Measurements from ENCODE around the gene EEF1AKMT3. TPM values are rescaled to one million over a fixed set of nuclear protein-coding genes. Genes with fewer than 3 reads are reported as not detected.

The EEF1AKMT3 gene
- total and polyA plus RNA-seq, 12 donors, result 1.1 to 2.6 (median 1.5) TPM

DNA sequence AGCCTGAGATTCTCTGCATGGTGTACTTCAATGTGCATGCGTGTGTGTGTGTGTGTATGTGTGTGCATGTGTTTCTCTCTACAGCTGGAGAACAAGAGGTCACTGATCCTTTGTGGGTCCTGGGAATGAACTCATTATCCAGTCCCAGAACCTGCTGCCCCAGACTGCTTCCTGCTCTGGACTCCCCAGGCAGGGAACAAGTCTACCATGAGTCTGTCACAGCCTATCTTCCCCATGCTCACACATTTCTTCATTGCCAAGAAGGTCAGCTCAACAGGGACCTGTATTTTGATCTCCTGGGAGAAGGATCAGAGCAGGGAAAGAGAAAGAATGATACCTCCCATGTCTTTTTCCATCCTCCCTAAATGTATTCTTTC lies 31.0 kb upstream of the EEF1AKMT3 start:
- H3K27me3 ChIP-seq, result peaks cover 13 to 48% (median 38%) of the 10 kb centered on the region in 7 donors
- peak in 3 of 8 donors; percentile 5 to 12 (median 9) for ATAC-seq
- peak overlapping the region in 6 of 10 donors; percentile 7 to 58 (median 20) for H3K4me3 ChIP-seq

DNA sequence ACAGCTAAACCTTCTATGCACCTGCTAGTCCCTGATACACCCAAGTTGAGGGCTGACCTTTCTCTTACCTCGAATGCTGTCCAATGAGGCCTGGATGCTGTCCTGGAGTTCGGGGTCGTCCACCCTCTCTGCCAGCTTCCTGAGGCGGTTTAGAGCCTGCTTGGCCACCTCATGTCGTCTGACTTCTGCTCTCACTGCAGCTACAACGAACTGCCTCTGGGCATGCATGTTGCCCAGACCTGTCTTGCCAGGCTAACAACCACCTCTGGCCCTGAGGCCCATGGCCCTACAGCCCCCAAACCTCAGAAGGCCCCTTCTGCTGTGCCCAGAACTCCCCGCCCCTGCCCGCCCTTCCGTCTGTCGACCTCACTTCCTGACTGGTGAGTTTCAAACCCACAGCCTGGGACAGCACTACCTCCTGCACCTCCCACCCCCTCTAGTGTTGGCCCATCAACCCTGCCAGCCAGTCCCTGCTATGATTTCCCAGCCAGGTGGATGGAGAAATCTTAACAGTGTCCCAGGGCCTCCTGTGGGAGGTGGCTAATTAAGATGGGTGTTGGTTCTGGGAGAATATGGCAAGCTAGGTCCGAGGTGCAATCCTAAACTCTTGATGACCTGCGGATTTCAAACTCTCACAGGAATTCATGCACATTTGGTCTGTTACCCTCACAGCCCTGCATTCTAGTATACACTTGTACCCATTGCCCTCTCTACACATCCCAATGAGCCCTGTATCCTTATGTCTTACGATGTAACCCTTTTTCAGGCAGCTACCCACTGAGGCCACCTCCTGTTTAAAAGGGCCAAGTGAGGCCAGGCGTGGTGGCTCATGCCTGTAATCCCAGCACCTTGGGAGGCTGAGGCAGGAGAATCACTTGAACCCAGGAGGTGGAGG lies 30.3 kb upstream of the EEF1AKMT3 start:
- peaks cover 9 to 41% (median 31%) of the 10 kb centered on the region in 7 donors for H3K27me3 ChIP-seq

More for the DNA sequence above, 31.0 kb upstream of the EEF1AKMT3 start:
- TF ChIP-seq, protein P1, sequence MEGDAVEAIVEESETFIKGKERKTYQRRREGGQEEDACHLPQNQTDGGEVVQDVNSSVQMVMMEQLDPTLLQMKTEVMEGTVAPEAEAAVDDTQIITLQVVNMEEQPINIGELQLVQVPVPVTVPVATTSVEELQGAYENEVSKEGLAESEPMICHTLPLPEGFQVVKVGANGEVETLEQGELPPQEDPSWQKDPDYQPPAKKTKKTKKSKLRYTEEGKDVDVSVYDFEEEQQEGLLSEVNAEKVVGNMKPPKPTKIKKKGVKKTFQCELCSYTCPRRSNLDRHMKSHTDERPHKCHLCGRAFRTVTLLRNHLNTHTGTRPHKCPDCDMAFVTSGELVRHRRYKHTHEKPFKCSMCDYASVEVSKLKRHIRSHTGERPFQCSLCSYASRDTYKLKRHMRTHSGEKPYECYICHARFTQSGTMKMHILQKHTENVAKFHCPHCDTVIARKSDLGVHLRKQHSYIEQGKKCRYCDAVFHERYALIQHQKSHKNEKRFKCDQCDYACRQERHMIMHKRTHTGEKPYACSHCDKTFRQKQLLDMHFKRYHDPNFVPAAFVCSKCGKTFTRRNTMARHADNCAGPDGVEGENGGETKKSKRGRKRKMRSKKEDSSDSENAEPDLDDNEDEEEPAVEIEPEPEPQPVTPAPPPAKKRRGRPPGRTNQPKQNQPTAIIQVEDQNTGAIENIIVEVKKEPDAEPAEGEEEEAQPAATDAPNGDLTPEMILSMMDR (IDR thresholded peaks at IDR 0.05), result no peak
- DNase-seq, result peak in 1 of 2 donors; percentile 60
- Histone ChIP-seq H3K36me3 (peaks cover 0 to 14% (median 0%) of the 10 kb centered on the region in 9 donors), H3K4me1 (peaks cover 16 to 74% (median 39%) of the 10 kb centered on the region in 9 donors), H3K27ac (peak overlapping the region in 7 of 10 donors; percentile 19 to 86 (median 64)), H3K9me3 (no peaks in the 10 kb centered on the region)
- intact Hi-C loops (cut with DNase I), result no loop called here
- WGBS, 2 donors, result 71% methylated on average over 1 of the region's 1 CpG

DNA sequence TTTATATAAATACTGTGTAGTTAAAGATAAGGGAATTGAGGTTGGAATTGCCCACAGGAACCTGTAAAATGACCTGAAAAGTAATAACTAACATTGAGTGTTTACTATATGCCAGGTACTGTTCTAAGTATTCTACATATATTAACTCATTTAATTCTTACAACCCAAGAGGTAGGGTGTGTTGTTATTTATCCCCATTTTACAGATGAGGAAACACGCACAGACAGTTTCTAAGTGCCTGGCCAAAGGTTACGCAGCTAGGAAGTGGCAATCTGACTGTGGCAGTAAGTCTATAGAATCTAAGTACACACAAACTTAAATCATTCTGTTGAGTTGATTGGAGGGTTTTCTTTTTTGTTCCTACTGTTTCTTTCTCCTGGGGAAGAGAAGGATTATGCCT lies 28.6 kb upstream of the EEF1AKMT3 start:
- H3K27me3 ChIP-seq, result peaks cover 0 to 25% (median 15%) of the 10 kb centered on the region in 7 donors
- H3K27ac ChIP-seq, result peak overlapping the region in 5 of 10 donors; percentile 91 to 99 (median 96)
- H3K4me3 ChIP-seq, result peak overlapping the region in 3 of 10 donors; percentile 58 to 90 (median 88)
- peaks cover 0 to 53% (median 18%) of the 10 kb centered on the region in 9 donors for H3K4me1 ChIP-seq
- ATAC-seq (no peak), DNase-seq (no peak)
- H3K9me3 ChIP-seq, result no peaks in the 10 kb centered on the region
- peaks cover 0 to 28% (median 19%) of the 10 kb centered on the region in 9 donors for H3K36me3 ChIP-seq
- TF ChIP-seq, protein P1 (IDR thresholded peaks at IDR 0.05), result no peak
- intact Hi-C loops (cut with DNase I), result no loop called here
- WGBS, 2 donors, result 89 to 93% methylated on average over 2 of the region's 2 CpGs

More for the DNA sequence above, 30.3 kb upstream of the EEF1AKMT3 start:
- Histone ChIP-seq H3K36me3 (peaks cover 0 to 17% (median 6%) of the 10 kb centered on the region in 9 donors), H3K9me3 (no peaks in the 10 kb centered on the region), H3K4me3 (peak overlapping the region in 6 of 10 donors; percentile 7 to 58 (median 20)), H3K27ac (peak overlapping the region in 9 of 10 donors; percentile 7 to 86 (median 60)), H3K4me1 (peaks cover 11 to 67% (median 33%) of the 10 kb centered on the region in 9 donors)
- ATAC-seq (no peak), DNase-seq (no peak)
- 45 to 53% methylated on average over 14 of the region's 14 CpGs for WGBS, 2 donors
- intact Hi-C loops (cut with DNase I), result no loop called here
- TF ChIP-seq, protein P1 (IDR thresholded peaks at IDR 0.05), result peak in 1 of 9 donors; percentile 24

DNA sequence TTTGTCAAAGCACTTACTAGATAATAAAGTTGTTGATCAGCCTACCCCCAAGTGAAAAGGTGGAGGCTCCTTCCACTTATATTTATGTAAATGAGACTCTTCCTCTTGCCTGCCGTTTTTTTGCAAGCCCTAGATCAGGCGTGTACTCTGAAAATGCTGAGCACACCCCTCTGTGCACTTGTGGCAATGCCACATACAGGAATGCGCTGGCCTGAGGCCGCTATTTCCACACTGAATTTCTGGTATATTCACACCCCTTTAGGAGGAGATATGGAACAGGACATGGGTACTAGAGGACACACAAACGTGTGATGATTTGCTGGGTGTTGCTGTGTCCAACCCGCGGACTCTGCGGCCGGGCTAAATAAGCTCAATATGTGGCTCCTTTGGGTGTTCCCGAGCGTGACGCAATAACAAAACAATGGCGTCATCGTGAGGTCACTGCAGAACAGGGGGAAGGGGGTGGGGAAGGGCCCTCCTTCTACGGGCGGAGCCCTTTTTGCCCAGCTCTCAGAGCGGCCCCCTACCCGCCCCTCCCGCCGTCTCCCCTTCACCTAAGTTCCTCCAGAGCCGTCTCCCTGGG lies 28.1 kb upstream of the EEF1AKMT3 start:
- no peaks in the 10 kb centered on the region for H3K9me3 ChIP-seq
- TF ChIP-seq, protein P1 (IDR thresholded peaks at IDR 0.05), result no peak
- ATAC-seq, result peak; percentile 26 to 74 (median 67)

More for the DNA sequence above, 28.1 kb upstream of the EEF1AKMT3 start:
- Histone ChIP-seq H3K27me3 (peaks cover 0 to 19% (median 9%) of the 10 kb centered on the region in 7 donors), H3K36me3 (peaks cover 0 to 33% (median 24%) of the 10 kb centered on the region in 9 donors), H3K4me3 (peak overlapping the region; percentile 58 to 98 (median 88)), H3K27ac (peak overlapping the region; percentile 91 to 99 (median 96)), H3K4me1 (peaks cover 0 to 48% (median 15%) of the 10 kb centered on the region in 9 donors)
- WGBS, 2 donors, result 10 to 13% methylated on average over 21 of the region's 21 CpGs
- peak; percentile 64 to 76 for DNase-seq
- intact Hi-C loops (cut with DNase I), result no loop called here
